A549 (cell line): ENCODE results near the gene CPAMD8. TPM values are rescaled to one million over a fixed set of nuclear protein-coding genes. Genes with fewer than 3 reads are reported as not detected.

ENCODE experiments used
- ATAC-seq, 2 experiments: fragments of 200-7000 bp in 1 of 2; fragments of >200 bp in 1 of 2; cut with Nextera tagmentation in 1 of 2; cut with Tn5 transposase in 1 of 2; 3 replicates each; pipeline versions ENCODE4 v1.8.0 to v1.9.1; 2018 to 2020; ENCODE audit warnings: mild to moderate bottlenecking in 1 of 2, moderate library complexity in 1 of 2
- CTCF ChIA-PET: fragments of 300-600 bp; sonication (Branson Sonifier 250); formaldehyde crosslinking; extraction: SDS; loops from one replicate; lab custom pipeline; 2021; ENCODE audit warnings: antibody characterized with exemption, inconsistent platforms; lab: Yijun Ruan, JAX
- POLR2A ChIA-PET: fragments of 350-600 bp; formaldehyde crosslinking; extraction: SDS; loops from one replicate; lab custom pipeline; 2021; ENCODE audit warnings: antibody characterized with exemption, inconsistent platforms; lab: Yijun Ruan, JAX
- DNase-seq, 2 experiments: peaks; one replicate each; pipeline versions ENCODE4 v3.0.0 to v3.0.0-alpha.2; 2011 to 2016; ENCODE audit warnings: low read depth in 1 of 2, low spot score in 1 of 2
- FAIRE-seq: peaks from 2 replicates; lab custom pipeline; 2011; peaks lifted over from hg19 to GRCh38; lab: Jason Lieb, UNC
- H3K27ac ChIP-seq, 2 experiments: fragments of >200 bp; sonication (Bioruptor Twin); formaldehyde crosslinking; 3 replicates each; pipeline ENCODE4 v1.5.1; 2016 to 2017
- H3K4me1 ChIP-seq: fragments of >200 bp; sonication (Bioruptor Twin); formaldehyde crosslinking; 3 replicates; pipeline ENCODE4 v1.6.1; 2016
- H3K4me2 ChIP-seq: fragments of >200 bp; sonication (Bioruptor Twin); formaldehyde crosslinking; 3 replicates; pipeline ENCODE4 v1.6.1; 2016
- H3K4me3 ChIP-seq: fragments of >200 bp; sonication (Bioruptor Twin); formaldehyde crosslinking; 3 replicates; pipeline ENCODE4 v1.5.1; 2016
- H3K9me3 ChIP-seq: fragments of >200 bp; sonication (Bioruptor Twin); formaldehyde crosslinking; 3 replicates; pipeline ENCODE4 v1.6.1; 2016
- ATOH8 ChIP-seq: fragments of 250-450 bp; sonication (Bioruptor Pico); IDR thresholded peaks from 2 replicates; pipeline ENCODE4 v1.5.0; 2020; ENCODE audit warnings: low read depth, mild to moderate bottlenecking, moderate library complexity
- BCL3 ChIP-seq: fragments of >200 bp; sonication (Bioruptor Twin); formaldehyde crosslinking; IDR thresholded peaks from 3 replicates; pipeline ENCODE4 v1.6.1; 2016
- BHLHE40 ChIP-seq: IDR thresholded peaks from 2 replicates; pipeline ENCODE4 v1.6.1; 2012; ENCODE audit warnings: low read depth, low read length, inconsistent platforms
- CBX8 ChIP-seq: fragments of 200-600 bp; sonication (generic); IDR thresholded peaks from 2 replicates; pipeline ENCODE4 v1.6.1; 2016
- CHD4 ChIP-seq: fragments of 200-600 bp; sonication (generic); IDR thresholded peaks from 2 replicates; pipeline ENCODE4 v1.6.1; 2016; ENCODE audit warnings: antibody characterized with exemption, mild to moderate bottlenecking, borderline replicate concordance
- E2F6 ChIP-seq: IDR thresholded peaks from 2 replicates; pipeline ENCODE4 v1.6.1; 2012; ENCODE audit warnings: low read depth, borderline replicate concordance
- EHMT2 ChIP-seq: fragments of 200-600 bp; sonication (generic); IDR thresholded peaks from 2 replicates; pipeline ENCODE4 v1.6.1; 2016; ENCODE audit warnings: antibody characterized with exemption, low read depth, mild to moderate bottlenecking, moderate library complexity
- ELK1 ChIP-seq: fragments of 150-350 bp; IDR thresholded peaks from 2 replicates; pipeline ENCODE4 v1.6.1; 2014; ENCODE audit warnings: low read depth, mild to moderate bottlenecking, low read length
- FOSB ChIP-seq: fragments of 250-450 bp; sonication (Bioruptor Pico); IDR thresholded peaks from 2 replicates; pipeline ENCODE4 v1.5.0; 2020; ENCODE audit warnings: mild to moderate bottlenecking, moderate library complexity
- HEYL ChIP-seq: fragments of 250-450 bp; sonication (Bioruptor Pico); IDR thresholded peaks from 2 replicates; pipeline ENCODE4 v1.8.0; 2021; ENCODE audit warnings: mild to moderate bottlenecking, moderate library complexity
- HOXB5 ChIP-seq: fragments of 250-450 bp; sonication (Bioruptor Pico); IDR thresholded peaks from 2 replicates; pipeline ENCODE4 v1.5.0; 2020; ENCODE audit warnings: mild to moderate bottlenecking, moderate library complexity
- JUN ChIP-seq, 2 experiments: fragments of >200 bp; sonication (Bioruptor Twin); formaldehyde crosslinking; IDR thresholded peaks; 2 replicates in 1 of 2; 3 replicates in 1 of 2; pipeline ENCODE4 v1.6.1; 2016 to 2017
- JUNB ChIP-seq: fragments of >200 bp; sonication (Bioruptor Twin); formaldehyde crosslinking; IDR thresholded peaks from 2 replicates; pipeline ENCODE4 v1.6.1; 2016
- KDM1A ChIP-seq: fragments of 200-600 bp; sonication (generic); IDR thresholded peaks from 2 replicates; pipeline ENCODE4 v1.6.1; 2016; ENCODE audit warnings: low read depth, mild to moderate bottlenecking
- KDM5A ChIP-seq: fragments of 200-600 bp; sonication (generic); IDR thresholded peaks from 2 replicates; pipeline ENCODE4 v1.6.1; 2016; ENCODE audit warnings: antibody characterized with exemption, mild to moderate bottlenecking
- MYC ChIP-seq: IDR thresholded peaks from 2 replicates; pipeline ENCODE4 v1.6.1; 2012; ENCODE audit warnings: mild to moderate bottlenecking, inconsistent platforms, low read length, improper control_type of control experiment, borderline replicate concordance
- NPAS2 ChIP-seq: fragments of 250-450 bp; sonication (Bioruptor Pico); IDR thresholded peaks from 2 replicates; pipeline ENCODE4 v1.8.0; 2022; ENCODE audit warnings: mild to moderate bottlenecking, moderate library complexity, borderline replicate concordance
- PHF8 ChIP-seq: fragments of 200-600 bp; sonication (generic); IDR thresholded peaks from 2 replicates; pipeline ENCODE4 v1.6.1; 2016; ENCODE audit warnings: low read depth, mild to moderate bottlenecking, antibody characterized with exemption, moderate library complexity, borderline replicate concordance
- RAD21 ChIP-seq, 2 experiments: fragments of >200 bp in 1 of 2; sonication (Bioruptor Twin) in 1 of 2; formaldehyde crosslinking in 1 of 2; IDR thresholded peaks in 1 of 2; conservative IDR thresholded peaks in 1 of 2; 2 replicates in 1 of 2; 3 replicates in 1 of 2; pipeline ENCODE4 v1.6.1; 2012 to 2018; ENCODE audit warnings: inconsistent platforms in 1 of 2
- RFX5 ChIP-seq: fragments of 450-650 bp; IDR thresholded peaks from 2 replicates; pipeline ENCODE4 v1.7.1; 2014; ENCODE audit warnings: antibody characterized with exemption, mild to moderate bottlenecking, moderate library complexity
- SMC3 ChIP-seq: fragments of >200 bp; sonication (Bioruptor Twin); formaldehyde crosslinking; IDR thresholded peaks from 3 replicates; pipeline ENCODE4 v1.6.1; 2018; ENCODE audit warnings: inconsistent platforms
- TFCP2L1 ChIP-seq: fragments of 250-450 bp; sonication (Bioruptor Pico); IDR thresholded peaks from 2 replicates; pipeline ENCODE4 v1.5.0; 2021; ENCODE audit warnings: mild to moderate bottlenecking
- TP53 ChIP-seq: fragments of 250-450 bp; sonication (Bioruptor Pico); IDR thresholded peaks from 2 replicates; pipeline ENCODE4 v1.5.0; 2021; ENCODE audit warnings: mild to moderate bottlenecking, moderate library complexity
- USF2 ChIP-seq: fragments of 450-650 bp; IDR thresholded peaks from 2 replicates; pipeline ENCODE4 v1.6.1; 2014; ENCODE audit warnings: antibody characterized with exemption
- ZNF302 ChIP-seq: fragments of 250-450 bp; sonication (Bioruptor Pico); IDR thresholded peaks from 2 replicates; pipeline ENCODE4 v1.9.0; 2021; ENCODE audit warnings: inconsistent platforms, mild to moderate bottlenecking, moderate library complexity
- ZSCAN20 ChIP-seq: fragments of 250-450 bp; sonication (Bioruptor Pico); IDR thresholded peaks from 2 replicates; pipeline ENCODE4 v1.8.0; 2022; ENCODE audit warnings: mild to moderate bottlenecking, moderate library complexity
- WGBS: methylation state at CpG from one replicate; pipeline ENCODE4 v1.1.6; 2017; ENCODE audit errors: missing lambda C conversion rate; 5-methylcytosine and 5-hydroxymethylcytosine counted together
- polyA plus RNA-seq, 4 experiments: library from polyadenylated mRNA; depleted of rRNA in 3 of 4; stranded (reverse); fragments of >200 nt; fragmentation: RNase III in 1 of 4; extraction: RNeasy Plus Mini Kit Qiagen cat#74134 plus additional on column Dnase treatment in 1 of 4; gene quantifications; 2 replicates in 3 of 4; 3 replicates in 1 of 4; pipeline ENCODE4 v1.2.3, GENCODE V29; 2011 to 2017

The CPAMD8 gene
- polyA plus RNA-seq, 2 of the 4 experiments (the other 2 are of a cell fraction): 0.03 TPM; not detected in 1

- Histone ChIP-seq H3K4me3 (no peak overlapping the region), H3K4me2 (0 out of 3 replicates have a peak overlapping the region, but pooled peaks have one; percentile 19)
- WGBS: 91% methylated on average over 15 of the region's 33 CpGs
- POLR2A ChIA-PET: no interaction called here
- TF ChIP-seq ZSCAN20 (CRISPR knock-in tag): no peak
- TF ChIP-seq CHD4: no peak
- no peak for TF ChIP-seq FOSB (CRISPR knock-in tag)
- TF ChIP-seq SMC3: no peak
- no peak for TF ChIP-seq E2F6
- TF ChIP-seq ATOH8 (CRISPR knock-in tag): no peak
- TF ChIP-seq TP53 (CRISPR knock-in tag): no peak
- TF ChIP-seq JUNB: no peak
- TF ChIP-seq PHF8: no peak
- TF ChIP-seq JUN (IDR thresholded peaks at IDR 0.05): no peak
- TF ChIP-seq TFCP2L1: no peak
- TF ChIP-seq ZNF302: no peak
- TF ChIP-seq, all 56 proteins: peak for 0
- no peak for ATAC-seq
- CTCF ChIA-PET: interaction anchor here (0.6 kb wide), 1 partner anchor 79 kb away, joined by 3 read pairs; no protein-coding TSS in a partner anchor
- Histone ChIP-seq H3K27ac (peak overlapping the region in 1 of 2 experiments; percentile 57; a peak in 2 of 6 replicates), H3K4me1 (peaks cover 27% of the 10 kb centered on the region), H3K9me3 (no peaks in the 10 kb centered on the region)
- DNase-seq: no peak
- FAIRE-seq: no peak
Observed at GRCh38 chr19:16851031-16851712, 175.4 kb downstream of the CPAMD8 start.

- Histone ChIP-seq H3K27ac (no peak overlapping the region), H3K9me3 (no peaks in the 10 kb centered on the region), H3K4me1 (peaks cover 27% of the 10 kb centered on the region), H3K4me2 (no peak overlapping the region; the same call in 2 of the 3 replicates), H3K4me3 (no peak overlapping the region)
- DNase-seq: no peak
- no peak for FAIRE-seq
- ATAC-seq: no peak
- ChIA-PET CTCF (no interaction called here), POLR2A (no interaction called here)
- 73% methylated on average over 4 of the region's 4 CpGs for WGBS
- TF ChIP-seq BHLHE40 (no peak), MYC (no peak), CBX8 (no peak), RAD21 (conservative IDR thresholded peaks at IDR 0.05 in 1 of 2, IDR thresholded peaks at IDR 0.05 in 1 of 2) (no peak), HOXB5 (CRISPR knock-in tag) (no peak), BCL3 (no peak), EHMT2 (no peak), KDM1A (no peak), TP53 (CRISPR knock-in tag) (no peak), FOSB (CRISPR knock-in tag) (no peak), NPAS2 (CRISPR knock-in tag) (no peak), SMC3 (no peak), RFX5 (no peak), ELK1 (no peak), HEYL (no peak), ZNF302 (no peak), CHD4 (no peak), KDM5A (no peak), USF2 (no peak)
Observed at GRCh38 chr19:16850133-16850532, 176.5 kb downstream of the CPAMD8 start.
